Ishikawa (cell line): Measurements from ENCODE around the gene SELENOF.

Source experiments
- CEBPB ChIP-seq: IDR thresholded peaks from 2 replicates; pipeline ENCODE4 v1.6.1; 2012
- CREB1 ChIP-seq: IDR thresholded peaks from 2 replicates; pipeline ENCODE4 v1.6.1; 2012; ENCODE audit warnings: low read depth
- EGR1 ChIP-seq: IDR thresholded peaks from 2 replicates; pipeline ENCODE4 v1.6.1; 2012
- EP300 ChIP-seq: IDR thresholded peaks from 2 replicates; pipeline ENCODE4 v1.6.1; 2012; ENCODE audit warnings: borderline replicate concordance
- FOXM1 ChIP-seq: IDR thresholded peaks from 2 replicates; pipeline ENCODE4 v1.6.1; 2012; ENCODE audit warnings: low read depth, borderline replicate concordance
- NFIC ChIP-seq: IDR thresholded peaks from 2 replicates; pipeline ENCODE4 v1.6.1; 2012
- RAD21 ChIP-seq: IDR thresholded peaks from 2 replicates; pipeline ENCODE4 v1.6.1; 2012; ENCODE audit warnings: low read depth
- REST ChIP-seq: IDR thresholded peaks from 2 replicates; pipeline ENCODE4 v1.6.1; 2012; ENCODE audit warnings: low read depth, mild to moderate bottlenecking
- TAF1 ChIP-seq: IDR thresholded peaks from 2 replicates; pipeline ENCODE4 v1.6.1; 2012; ENCODE audit warnings: low read depth, mild to moderate bottlenecking
- TCF12 ChIP-seq: IDR thresholded peaks from 2 replicates; pipeline ENCODE4 v1.6.1; 2012; ENCODE audit warnings: low read depth
- TEAD4 ChIP-seq: IDR thresholded peaks from 2 replicates; pipeline ENCODE4 v1.6.1; 2012
- USF1 ChIP-seq: IDR thresholded peaks from 2 replicates; pipeline ENCODE4 v1.6.1; 2012
- YY1 ChIP-seq: IDR thresholded peaks from 2 replicates; pipeline ENCODE4 v1.6.1; 2012; ENCODE audit warnings: low read depth
- ZBTB7A ChIP-seq: IDR thresholded peaks from 2 replicates; pipeline ENCODE4 v1.6.1; 2012; ENCODE audit warnings: low read depth
- TF ChIP-seq, protein P1 (sequence below): IDR thresholded peaks from 2 replicates; pipeline ENCODE4 v1.6.1; 2012

Gene SELENOF

GRCh38 chr1:86906419-86906818 is 7.5 kb downstream of the SELENOF start:
- no peak for TF ChIP-seq CREB1
- TF ChIP-seq, protein P1, sequence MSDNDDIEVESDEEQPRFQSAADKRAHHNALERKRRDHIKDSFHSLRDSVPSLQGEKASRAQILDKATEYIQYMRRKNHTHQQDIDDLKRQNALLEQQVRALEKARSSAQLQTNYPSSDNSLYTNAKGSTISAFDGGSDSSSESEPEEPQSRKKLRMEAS: no peak
- no peak for TF ChIP-seq YY1
- TF ChIP-seq RAD21: no peak
- TF ChIP-seq NFIC: no peak
- no peak for TF ChIP-seq TAF1
- no peak for TF ChIP-seq USF1
- no peak for TF ChIP-seq FOXM1
- no peak for TF ChIP-seq EP300
- TF ChIP-seq EGR1: no peak
- TF ChIP-seq CEBPB: no peak

- TF ChIP-seq NFIC: no peak
- TF ChIP-seq TCF12: no peak
- no peak for TF ChIP-seq TEAD4
- no peak for TF ChIP-seq FOXM1
- no peak for TF ChIP-seq TAF1
- TF ChIP-seq CEBPB: no peak
- TF ChIP-seq CREB1: no peak
- TF ChIP-seq, protein P1: no peak
- no peak for TF ChIP-seq RAD21
- no peak for TF ChIP-seq USF1
These were observed 8.1 kb downstream of the SELENOF start for GRCh38 chr1:86905875-86906274.

DNA sequence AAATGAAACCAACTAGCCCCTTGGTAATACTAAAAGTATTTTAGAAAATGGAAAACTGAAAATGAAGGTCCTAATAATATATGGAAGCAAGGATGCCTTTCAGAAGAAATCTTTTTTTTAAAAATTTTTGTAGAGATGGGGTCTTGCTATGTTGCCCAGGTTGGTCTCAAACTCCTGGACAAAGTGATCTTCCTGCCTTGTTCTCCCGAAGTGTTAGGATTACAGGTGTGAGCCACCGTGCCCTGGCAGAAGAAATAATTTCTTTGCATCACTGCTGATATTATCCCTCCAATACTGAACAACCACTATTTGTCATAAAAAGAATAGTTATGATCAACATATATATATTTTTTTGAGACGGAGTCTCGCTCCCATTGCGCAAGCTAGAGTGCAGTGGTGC is 25.6 kb downstream of the SELENOF start:
- TF ChIP-seq CREB1: no peak
- no peak for TF ChIP-seq EP300
- TF ChIP-seq TAF1: no peak
- no peak for TF ChIP-seq FOXM1
- TF ChIP-seq TCF12: no peak
- TF ChIP-seq EGR1: no peak
- TF ChIP-seq, protein P1: no peak
- no peak for TF ChIP-seq CEBPB
- no peak for TF ChIP-seq ZBTB7A
- no peak for TF ChIP-seq TEAD4

GRCh38 chr1:86887479-86888162 is 26.3 kb downstream of the SELENOF start:
- TF ChIP-seq YY1 (no peak), TAF1 (no peak), FOXM1 (no peak), TEAD4 (no peak), ZBTB7A (no peak), USF1 (no peak), EP300 (no peak), NFIC (no peak), REST (no peak), RAD21 (no peak), CEBPB (no peak), CREB1 (no peak), TCF12 (no peak), EGR1 (no peak)
- TF ChIP-seq, protein P1: no peak

DNA sequence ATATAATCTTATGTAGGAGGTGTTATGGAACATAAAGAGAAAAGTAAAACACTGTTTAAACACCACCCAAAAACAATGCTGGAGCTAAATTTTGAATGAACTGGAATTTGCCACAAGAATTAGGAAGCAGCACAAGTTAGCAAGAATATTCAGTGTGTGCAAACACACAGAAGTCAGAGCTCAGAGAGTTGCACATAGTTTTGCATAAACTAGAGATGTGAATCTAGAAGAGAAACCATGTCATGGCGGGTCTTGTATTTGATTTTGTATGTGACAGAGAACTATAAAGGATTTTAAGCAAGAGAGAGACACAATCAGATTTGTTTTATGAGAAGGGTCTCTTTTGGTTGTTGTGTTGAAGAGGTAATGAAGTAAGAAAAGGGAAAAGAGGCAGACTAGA is 38.2 kb downstream of the SELENOF start:
- no peak for TF ChIP-seq REST
- no peak for TF ChIP-seq FOXM1
- no peak for TF ChIP-seq RAD21
- TF ChIP-seq USF1: no peak
- no peak for TF ChIP-seq EGR1
- no peak for TF ChIP-seq NFIC
- no peak for TF ChIP-seq TEAD4
- TF ChIP-seq, protein P1: no peak
- TF ChIP-seq TCF12: no peak
- TF ChIP-seq EP300: no peak
- TF ChIP-seq CREB1: no peak
